Bone marrow (tissue), 2 donors: ENCODE data around the gene JSRP1.

ENCODE experiments used
- DNase-seq, 2 donors: peaks; one replicate each; lab custom pipeline; 2025; lab: John Stamatoyannopoulos, UW

Gene JSRP1

DNA sequence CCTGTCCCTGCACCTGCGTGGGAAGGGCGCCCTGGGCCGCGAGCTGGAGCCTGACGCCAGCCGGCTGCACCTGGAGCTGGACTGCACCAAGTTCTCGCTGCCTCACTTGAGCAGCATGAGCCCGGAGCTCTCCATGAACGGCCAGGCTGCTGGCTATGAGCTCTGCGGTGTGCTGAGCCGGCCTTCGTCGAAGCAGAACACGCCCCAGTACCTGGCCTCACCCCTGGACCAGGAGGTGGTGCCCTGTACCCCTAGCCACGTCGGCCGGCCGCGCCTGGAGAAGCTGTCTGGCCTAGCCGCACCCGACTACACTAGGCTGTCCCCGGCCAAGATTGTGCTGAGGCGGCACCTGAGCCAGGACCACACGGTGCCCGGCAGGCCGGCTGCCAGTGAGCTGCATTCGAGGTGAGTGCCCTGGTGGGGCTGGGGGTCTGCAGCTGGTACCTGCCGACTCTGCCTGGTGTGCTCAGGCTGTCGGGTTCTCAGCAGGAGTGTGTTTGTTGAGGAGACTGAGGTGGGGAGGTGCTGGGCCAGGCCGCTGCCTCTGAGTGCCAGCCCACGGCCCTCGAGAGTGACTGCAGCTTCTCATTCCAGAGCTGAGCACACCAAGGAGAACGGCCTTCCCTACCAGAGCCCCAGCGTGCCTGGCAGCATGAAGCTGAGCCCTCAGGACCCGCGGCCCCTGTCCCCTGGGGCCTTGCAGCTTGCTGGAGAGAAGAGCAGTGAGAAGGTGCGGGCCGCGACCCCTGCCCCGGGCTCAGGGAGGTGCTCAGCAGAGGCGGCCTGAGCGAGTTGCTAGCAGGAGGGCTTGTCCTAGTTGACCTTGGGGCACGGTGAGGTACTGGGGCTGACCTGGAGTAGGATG, 39.6 kb downstream of the JSRP1 start:
- DNase-seq = no peak

GRCh38 chr19:2215281-2215751, 40.9 kb downstream of the JSRP1 start:
- no peak for DNase-seq

GRCh38 chr19:2214251-2214650, 42.0 kb downstream of the JSRP1 start:
- DNase-seq = no peak

DNA sequence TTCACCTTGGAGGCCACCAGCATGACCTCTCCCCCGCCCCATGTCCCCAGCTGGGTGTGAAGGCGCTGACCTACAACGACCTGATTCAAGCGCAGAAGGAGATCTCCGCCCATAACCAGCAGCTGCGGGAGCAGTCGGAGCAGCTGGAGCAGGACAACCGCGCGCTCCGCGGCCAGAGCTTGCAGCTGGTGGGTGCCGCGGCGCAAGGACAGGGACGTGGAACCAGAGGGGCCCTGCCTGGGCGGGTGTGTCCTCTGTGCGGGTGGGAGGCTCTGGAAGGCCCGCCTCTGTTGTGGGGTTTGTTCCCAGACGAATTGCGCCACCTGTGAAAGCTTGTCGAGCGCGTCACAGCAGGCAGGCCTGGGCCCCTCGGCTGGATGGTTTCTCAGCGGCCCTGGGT, 42.4 kb downstream of the JSRP1 start:
- DNase-seq = no peak

GRCh38 chr19:2212861-2213711, 43.1 kb downstream of the JSRP1 start:
- DNase-seq = no peak

DNA sequence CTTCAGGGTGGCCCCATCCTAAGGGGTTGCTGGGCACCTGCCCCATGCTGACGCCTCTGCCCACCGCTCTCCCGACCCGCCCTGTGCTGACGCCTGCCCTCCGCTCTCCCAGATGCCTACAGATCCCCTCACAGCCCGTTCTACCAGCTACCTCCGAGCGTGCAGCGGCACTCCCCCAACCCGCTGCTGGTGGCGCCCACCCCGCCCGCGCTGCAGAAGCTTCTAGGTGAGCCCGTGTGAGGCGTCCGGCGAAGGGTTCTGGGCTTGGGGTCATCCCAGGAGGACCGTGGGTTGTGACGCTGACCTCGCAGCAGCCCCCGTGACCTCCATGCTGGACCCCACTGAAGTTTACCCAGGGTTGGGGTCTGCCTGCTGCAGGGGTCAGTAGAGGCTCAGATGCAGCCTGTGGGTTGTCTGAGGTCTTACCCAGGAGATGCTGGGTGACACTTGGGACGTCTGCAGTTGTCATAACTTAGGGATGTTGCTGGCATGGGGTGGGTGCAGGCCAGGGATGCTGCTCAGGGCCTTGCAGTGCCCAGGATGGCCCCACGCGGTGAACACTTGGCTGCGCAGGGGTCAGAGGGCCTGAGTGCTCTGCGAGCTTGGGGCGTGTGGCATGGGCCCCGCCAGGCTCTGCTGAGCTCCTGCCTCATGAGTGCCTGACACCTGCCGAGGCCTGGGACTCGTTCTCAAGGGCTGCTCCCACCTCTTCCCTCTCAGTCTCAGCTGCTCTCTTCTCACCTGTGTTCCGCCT, 45.1 kb downstream of the JSRP1 start:
- DNase-seq = no peak

GRCh38 chr19:2210206-2210605, 46.0 kb downstream of the JSRP1 start:
- no peak for DNase-seq

DNA sequence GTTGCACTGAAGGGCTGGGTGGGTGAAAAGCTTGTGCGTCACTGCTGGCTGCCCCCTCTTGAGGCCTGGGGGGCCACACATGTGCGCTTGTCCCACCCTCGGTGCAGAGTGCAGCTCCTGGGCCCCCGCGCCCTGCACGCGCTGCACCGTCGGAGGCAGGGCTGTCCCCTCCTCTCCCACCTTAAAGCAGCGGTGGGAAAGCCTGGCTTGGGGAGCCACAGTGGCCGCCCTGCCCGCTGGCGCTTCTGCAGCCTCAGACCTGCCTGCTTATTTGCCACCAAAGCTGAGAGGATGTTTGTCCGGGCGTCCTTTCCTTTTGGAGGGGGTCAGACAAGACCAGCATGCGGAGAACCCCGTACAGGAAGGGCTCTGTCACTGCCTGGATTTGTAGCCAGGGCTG, 46.8 kb downstream of the JSRP1 start:
- DNase-seq = no peak

- no peak for DNase-seq
These were observed 47.2 kb downstream of the JSRP1 start for GRCh38 chr19:2208975-2209374.

- DNase-seq = no peak
These were observed 48.0 kb downstream of the JSRP1 start for GRCh38 chr19:2207991-2208860.

DNA sequence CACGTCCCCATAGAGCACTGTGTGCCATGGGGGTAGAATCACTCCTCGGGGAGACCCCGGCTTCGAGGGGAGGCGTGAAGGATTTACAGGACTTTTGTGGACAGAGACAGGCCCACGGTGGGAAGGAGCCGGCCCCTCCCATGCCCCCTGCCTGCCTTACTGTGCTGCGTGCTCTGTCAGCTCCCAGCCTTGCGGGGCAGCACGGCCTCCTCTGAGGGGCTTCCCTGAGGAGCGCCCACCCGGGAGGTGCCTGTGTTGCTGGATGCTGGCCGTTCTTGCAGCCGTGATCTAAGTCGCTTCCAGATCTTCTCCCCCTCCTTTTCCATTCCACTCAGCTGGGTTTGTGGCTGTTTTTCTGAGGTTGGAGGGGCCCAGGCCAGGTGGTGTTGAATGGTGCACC, 49.2 kb downstream of the JSRP1 start:
- no peak for DNase-seq

DNA sequence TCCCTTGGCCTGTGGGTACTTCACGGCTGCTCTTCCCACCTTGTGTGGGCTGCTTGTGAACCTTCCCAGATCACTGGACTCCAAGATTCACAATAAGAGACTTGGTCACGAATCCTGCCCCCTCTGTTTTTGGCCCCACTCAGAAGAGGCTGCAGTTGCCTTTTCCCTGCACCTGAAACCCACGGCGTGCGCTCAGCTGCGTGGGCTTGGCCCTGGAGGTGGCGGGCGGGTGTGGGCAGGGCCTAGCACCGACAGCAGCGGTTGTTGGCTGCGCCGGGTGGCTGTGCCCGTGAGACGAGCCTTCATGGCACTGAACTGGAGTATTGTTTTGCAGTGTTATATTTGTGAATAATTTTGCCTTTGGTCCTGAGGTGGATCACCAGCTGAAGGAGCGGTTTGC, 53.9 kb downstream of the JSRP1 start:
- no peak for DNase-seq
